ENCODE measurements around the gene TNFRSF4.

The TNFRSF4 gene

DNA sequence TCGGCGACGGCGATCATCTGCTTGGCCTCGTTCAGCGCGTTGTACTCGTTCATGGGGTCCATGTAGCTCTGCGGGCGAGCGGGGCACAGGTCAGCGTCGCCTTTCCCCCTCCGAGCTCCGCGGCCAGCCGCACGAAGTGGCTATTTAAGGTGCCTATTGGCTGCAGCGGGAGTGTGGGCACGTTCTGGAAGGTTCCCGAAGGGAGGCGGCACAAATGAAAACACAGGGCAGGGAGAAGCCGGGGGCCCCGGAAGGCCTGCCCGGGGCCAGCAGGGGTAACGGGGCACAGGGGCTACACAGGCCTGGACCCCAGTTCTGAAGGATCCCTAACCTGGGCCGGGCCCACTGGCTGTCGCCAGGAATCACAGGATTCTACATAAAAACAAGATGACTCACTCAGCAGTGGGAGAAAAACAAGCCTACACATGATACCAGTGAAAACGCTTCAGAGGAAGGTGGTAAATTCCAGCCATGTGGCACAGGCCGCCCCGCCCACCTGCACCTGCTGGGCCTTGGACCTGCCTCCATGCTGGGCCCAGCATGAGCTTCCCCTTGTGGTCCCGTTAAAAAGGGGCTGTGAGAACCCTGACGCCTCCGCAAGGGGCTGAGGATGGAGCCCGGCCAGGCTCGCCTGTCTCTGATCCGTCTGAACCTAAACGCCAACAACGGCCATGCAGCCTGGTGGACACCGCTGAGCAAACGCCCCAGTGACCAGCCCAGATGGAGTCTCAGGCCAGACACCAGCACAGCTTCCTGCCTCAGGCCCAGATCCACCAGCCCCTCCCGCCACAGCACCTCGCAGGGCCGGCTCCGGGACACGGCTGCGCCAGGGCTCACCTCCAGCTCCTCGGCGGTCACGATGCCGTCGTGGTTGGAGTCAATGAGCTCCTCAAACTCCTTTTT lies 3.9 kb upstream of the TNFRSF4 start:
- peak in 2 of 5 experiments; percentile 48 to 52 for DNase-seq

- peak in 4 of 5 experiments; percentile 37 to 90 (median 59) for DNase-seq
These were observed 3.0 kb upstream of the TNFRSF4 start for GRCh38 chr1:1216770-1217620.

DNA sequence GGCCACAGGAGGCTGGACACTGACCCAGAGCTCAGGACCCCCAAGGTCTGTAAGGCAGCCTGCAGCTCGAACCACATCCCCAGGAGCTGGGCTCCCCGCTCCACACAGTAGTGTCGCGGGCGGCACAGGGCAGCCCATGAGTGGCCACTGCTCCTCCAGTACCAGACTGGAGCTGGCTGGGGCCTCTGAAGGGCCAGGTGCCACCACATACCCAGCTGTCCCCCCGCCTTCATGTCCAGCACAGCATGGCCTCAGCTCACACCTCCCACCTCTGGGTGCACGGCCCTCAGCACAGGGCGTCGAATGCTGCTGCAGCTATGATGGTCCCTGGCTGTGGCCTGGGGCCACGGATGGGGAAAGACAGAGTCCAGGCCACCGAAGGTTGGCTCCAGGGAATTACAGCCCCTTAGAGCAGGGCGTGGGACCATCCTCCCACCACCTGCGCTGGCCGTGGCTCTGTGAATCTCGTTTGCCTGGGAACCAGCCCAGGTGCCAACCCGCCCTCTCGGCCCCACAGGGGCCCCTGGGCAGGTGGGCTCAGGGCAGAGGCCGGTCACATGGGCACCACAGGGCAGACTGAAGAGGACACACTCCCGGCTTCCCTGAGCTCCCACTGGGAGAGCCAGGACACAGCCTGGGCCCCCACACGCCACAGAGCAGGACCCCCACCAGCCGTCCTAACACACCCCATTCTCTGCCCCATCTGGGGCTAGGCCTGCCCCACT lies 2.1 kb upstream of the TNFRSF4 start:
- DNase-seq, result no peak

DNA sequence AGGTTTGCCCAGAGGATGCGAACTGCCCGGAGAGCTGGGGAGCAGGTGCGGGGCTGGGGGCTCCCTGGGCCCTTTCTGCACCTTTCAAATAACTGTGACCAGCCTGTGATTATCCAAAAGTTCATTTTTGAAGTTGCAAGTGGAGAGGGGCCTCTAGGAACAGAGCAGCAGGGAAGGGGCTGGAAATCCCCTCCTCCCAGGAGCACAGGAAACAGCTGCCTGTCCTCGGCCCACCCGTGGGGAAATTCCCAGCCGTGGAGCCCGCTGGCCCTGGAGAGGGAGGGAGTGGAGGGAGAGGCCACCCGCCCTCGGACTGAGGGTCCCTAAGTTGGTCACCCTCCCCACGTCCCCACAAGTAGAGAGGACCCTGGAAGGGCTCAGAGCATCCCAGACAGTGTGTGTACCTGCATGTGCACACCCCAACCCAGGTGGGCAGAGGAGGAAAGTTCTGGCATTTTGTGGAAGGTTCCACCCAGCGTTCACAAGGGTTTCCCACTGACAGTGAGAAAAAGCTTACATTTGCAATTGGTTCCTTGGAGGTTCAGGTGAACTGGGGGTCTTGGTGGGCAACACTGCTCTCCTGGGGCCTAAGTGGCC lies 1.2 kb upstream of the TNFRSF4 start:
- DNase-seq, result no peak

GRCh38 chr1:1212780-1213344 lies 1.1 kb downstream of the TNFRSF4 start:
- peak in 3 of 5 experiments; percentile 36 to 85 (median 73) for DNase-seq

GRCh38 chr1:1211541-1212441 lies 2.2 kb downstream of the TNFRSF4 start:
- DNase-seq, result peak in 2 of 5 experiments; percentile 6 to 7

DNA sequence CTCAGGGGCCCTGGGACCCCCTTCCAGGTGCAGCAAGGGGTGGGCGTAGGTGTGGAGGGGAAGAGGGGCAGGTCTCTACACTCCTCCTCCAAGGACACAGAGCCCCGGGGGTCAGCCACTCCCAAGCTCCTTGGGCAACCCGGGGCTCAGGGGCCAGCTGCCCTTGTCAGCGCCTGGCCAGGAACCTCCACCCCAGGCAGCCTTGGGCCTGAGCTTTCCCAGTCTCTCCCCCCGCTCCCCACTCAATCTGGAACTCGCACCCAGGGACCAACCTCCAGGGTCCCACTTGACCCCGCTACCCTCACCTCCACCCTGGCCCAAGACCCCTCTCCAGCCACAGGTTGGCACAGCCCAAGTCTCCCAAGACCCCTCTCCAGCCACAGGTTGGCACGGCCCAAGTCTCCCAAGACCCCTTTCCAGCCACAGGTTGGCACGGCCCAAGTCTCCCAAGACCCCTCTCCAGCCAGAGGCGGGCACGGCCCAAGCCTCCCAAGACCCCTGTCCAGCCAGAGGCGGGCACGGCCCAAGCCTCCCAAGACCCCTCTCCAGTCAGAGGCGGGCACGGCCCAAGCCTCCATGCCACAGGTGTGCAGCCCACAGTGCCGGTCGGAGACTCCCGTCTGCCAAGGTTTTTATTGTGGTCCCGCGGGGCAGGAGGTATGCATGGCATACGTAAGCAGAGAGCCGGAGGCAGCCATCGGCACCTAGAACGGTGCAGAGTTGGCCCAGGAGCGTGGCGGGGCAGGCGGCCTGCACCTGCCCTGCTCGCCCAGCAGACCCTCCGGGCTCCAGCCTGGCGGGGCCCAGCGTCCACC lies 3.0 kb downstream of the TNFRSF4 start:
- peak in 2 of 5 experiments; percentile 7 to 15 for DNase-seq

GRCh38 chr1:1208713-1209433 lies 5.1 kb downstream of the TNFRSF4 start:
- peak in 3 of 5 experiments; percentile 10 to 71 (median 56) for DNase-seq

DNA sequence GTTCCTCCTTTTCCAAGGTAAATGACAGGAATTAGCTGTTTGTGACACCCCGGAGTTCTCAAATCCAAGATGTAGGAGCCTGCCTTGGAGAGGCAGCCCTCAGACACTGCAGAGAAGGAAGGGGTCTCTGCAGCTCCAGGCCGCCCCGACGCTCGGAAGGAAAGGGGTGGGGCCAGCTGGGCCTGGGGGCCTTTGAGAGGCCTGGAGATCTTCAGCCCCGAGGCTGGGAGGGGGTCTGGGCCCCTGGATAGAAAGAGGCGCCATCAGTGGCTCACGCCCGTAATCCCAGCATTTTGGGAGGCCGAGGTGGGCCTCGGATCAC lies 6.4 kb downstream of the TNFRSF4 start:
- peak in 1 of 5 experiments; percentile 5 for DNase-seq

GRCh38 chr1:1206966-1207531 lies 6.9 kb downstream of the TNFRSF4 start:
- peak in 2 of 5 experiments; percentile 9 to 17 for DNase-seq

GRCh38 chr1:1206376-1206965 lies 7.5 kb downstream of the TNFRSF4 start, which contains the start of gene TNFRSF18:
Gene TNFRSF18 (minus strand): TSS chr1:1206592. CDS start chr1:1206571, 21 bp downstream.
- DNase-seq, result peak in 4 of 5 experiments; percentile 15 to 67 (median 38)

DNA sequence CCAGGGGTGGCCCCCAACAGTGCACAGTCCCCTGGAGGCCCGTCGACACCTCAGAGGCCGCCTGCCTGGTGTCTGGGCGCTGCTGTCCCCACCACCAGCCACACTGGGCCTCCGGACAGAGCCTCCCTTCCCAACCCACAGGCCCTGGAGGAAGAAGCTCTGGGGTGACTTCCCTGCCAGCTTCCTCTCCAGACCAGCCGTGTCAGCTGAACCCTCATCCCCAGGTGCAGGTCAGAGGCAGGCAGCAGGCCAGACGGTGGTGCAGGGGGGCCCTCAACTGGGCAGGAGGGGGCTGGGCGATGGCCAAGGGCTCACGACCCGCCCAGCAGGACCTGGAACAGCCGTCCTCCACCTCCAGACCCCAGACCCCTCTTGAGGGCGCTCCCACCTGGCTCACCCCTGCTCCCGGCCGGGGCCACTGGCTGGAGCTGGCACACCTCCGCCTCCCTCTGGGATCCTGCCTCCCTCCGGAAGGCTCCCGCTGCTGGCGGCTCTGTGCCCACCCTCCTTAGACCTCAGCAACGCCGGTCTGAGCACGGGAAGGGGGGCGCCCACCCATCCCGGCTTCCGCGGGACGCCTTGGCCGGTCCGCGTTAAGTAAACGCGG lies 8.1 kb downstream of the TNFRSF4 start:
- DNase-seq, result peak in 2 of 5 experiments; percentile 3 to 6

DNA sequence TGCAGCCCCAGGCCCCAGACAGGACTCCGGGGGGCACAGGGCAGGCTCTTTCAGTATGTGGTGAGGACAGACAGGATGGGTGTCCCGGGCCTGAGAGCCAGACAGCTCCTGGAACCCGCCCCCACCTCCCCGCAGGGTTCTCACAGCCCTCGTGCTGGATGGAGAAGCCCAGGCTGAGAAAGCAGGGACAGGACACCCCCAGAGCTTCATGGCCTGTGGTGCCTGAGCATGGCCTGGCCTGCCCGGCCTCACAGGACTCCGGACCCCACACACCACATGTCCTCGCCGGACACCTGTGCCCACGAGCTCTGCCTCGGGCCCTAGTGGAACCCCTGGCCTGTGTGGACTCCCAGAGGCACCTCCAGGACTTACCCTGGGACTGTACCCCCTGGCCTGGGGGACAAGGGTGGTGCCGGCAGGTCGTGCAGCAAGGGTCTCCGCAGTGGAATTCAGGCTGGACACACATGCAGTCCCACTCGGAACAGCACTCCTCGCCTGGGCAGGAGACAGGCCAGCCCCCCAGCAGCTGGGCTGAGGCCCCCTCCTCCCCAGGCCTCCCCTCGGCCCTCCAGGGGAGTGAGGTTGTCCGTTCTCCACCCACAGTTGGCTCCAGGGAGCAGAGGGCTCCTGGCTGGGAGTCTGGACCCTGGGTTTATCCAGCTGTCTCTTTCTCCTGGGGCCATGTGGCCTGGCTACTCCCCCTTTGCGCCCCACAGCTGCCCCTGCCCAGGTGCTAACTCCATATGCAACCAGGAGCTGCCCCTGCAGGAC lies 8.8 kb downstream of the TNFRSF4 start:
- DNase-seq, result peak in 2 of 5 experiments; percentile 3 to 7

DNA sequence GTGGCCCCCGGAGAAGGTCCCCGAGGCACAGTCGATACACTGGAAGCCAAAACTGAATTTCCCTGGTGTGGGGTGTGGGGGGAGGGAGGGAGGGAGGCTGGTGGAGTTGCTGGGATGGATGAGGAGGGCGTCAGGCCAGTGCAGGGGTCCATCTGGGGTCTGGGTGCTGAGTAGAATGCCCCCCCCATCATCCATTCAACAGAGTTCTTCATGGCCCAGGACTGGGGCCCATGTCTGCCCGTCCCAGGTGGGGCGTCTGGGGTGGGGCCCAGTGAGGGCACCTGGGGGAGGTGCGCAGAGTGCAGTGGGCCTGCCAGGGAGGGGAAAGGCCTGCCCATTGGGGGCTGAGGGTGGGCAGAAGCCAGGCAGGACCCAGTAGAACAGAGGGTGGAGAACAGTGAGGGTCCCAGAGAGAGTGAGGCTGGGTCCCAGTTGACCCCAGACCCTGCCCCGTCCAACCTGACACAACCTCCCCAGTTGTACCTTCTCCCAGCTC lies 9.5 kb downstream of the TNFRSF4 start:
- DNase-seq, result no peak

DNA sequence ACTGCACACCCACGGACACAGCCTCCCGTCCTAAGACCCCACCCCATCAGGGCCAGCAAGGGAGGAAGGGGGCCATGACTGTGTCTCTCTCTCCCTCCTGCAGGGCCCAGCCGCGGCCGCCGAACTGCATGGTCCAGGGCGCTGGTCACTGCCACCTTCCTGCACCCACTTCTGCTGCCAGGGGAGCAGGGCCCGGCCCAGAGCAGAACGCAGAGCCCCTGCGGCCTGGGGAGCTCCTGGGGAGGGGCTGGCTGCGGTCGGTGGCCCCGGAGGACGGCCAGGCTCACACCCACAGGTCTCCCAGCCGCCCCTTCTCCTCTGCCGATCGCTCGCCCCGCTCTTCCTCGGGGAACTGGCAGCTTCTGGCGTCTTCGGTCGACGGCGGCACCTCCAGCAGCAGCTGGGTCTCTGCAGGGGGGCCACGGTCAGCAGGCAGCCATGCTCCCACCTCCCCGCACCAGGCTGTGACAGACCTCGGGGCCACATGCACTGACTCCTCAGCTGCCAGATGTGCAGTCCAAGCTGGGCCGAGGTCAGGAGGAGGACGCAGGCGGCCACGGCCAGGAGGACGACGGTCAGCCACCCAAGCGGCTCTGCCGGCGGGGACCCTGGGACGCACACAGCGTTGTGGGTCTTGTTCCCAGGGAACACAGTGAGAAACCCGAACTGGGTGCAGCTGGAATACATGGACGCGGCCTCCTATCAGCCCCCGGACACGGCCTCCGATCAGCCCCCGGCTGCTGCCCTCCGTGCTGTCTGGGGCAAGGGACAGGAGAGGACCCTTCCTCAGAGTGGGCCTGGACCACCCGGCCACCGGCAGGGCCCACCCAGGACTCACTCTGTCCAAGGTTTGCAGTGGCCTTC lies 10.2 kb downstream of the TNFRSF4 start:
- peak in 2 of 5 experiments; percentile 2 to 6 for DNase-seq
